Cardiac muscle cell (in vitro differentiated cells and primary cell): ENCODE results near the gene SHC4. TPM values are rescaled to one million over a fixed set of nuclear protein-coding genes. Genes with fewer than 3 reads are reported as not detected.

ENCODE experiments used
- DNase-seq, 2 donors: peaks; one replicate each; pipeline versions ENCODE4 v3.0.0 to v3.0.0-alpha.2; 2010 to 2017; ENCODE audit warnings: low read depth in 1 of 2, low spot score in 1 of 2
- H3K27ac ChIP-seq: fragments of 200-600 bp; sonication (generic); 2 replicates; pipeline ENCODE4 v1.5.1; 2016
- H3K27me3 ChIP-seq: fragments of 200-600 bp; sonication (generic); 2 replicates; pipeline ENCODE4 v1.6.0; 2016; ENCODE audit warnings: control low read depth
- H3K36me3 ChIP-seq: fragments of 200-600 bp; sonication (generic); 2 replicates; pipeline ENCODE4 v1.5.1; 2016; ENCODE audit warnings: control low read depth
- H3K4me1 ChIP-seq: fragments of 200-600 bp; sonication (generic); 2 replicates; pipeline ENCODE4 v1.8.1; 2017; ENCODE audit warnings: low read depth, mild to moderate bottlenecking, mixed run types
- H3K4me3 ChIP-seq: fragments of 200-600 bp; sonication (generic); 2 replicates; pipeline ENCODE4 v1.5.1; 2016; ENCODE audit warnings: mild to moderate bottlenecking
- H3K9me3 ChIP-seq: fragments of 200-600 bp; sonication (generic); 2 replicates; pipeline ENCODE4 v1.5.1; 2017; ENCODE audit warnings: low read depth, mild to moderate bottlenecking, control low read depth
- polyA plus RNA-seq: library from polyadenylated mRNA; unstranded; fragments of >200 nt; fragmentation: Nextera tagmentation; extraction: Ambion mirVana; gene quantifications from 2 replicates; pipeline ENCODE4 v1.2.1, GENCODE V29; 2016
- total RNA-seq: library from RNA; depleted of rRNA; stranded (reverse); fragments of >200 nt; gene quantifications from 2 replicates; pipeline ENCODE4 v1.2.3, GENCODE V29; 2016
- TF ChIP-seq, protein P1 (sequence below): IDR thresholded peaks from 2 replicates; pipeline ENCODE4 v1.5.1; 2012; ENCODE audit warnings: low read depth, mild to moderate bottlenecking, low read length

SHC4 gene
- total and polyA plus RNA-seq, 2 experiments from 2014 or later = 1.3 to 1.5 TPM

DNA sequence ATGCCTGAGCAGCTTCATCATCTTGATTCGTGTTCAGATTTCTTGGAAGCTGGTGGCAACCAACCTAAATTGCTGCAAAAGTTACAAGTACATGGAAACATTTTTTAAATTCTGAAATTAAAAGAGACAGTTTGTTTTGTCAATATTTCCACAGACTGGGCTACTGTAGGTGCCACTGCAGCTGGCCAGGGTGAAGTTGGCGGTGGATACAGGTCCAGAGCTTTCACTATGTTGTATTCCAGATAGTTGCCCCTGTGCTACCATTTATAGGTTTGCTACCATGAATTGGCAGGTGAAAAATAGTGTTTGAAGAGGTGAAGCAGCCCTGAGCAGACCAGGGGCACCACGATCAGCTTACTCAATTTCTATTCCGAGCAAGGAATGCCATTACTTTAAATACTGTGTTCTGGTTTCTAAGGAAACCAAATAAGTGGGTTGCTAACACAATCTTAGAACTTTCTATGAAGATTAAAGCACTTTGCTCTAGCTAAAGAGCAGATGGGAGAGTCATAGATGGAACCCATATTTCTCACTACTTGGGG lies 21.2 kb upstream of the SHC4 start:
- no peaks in the 10 kb centered on the region for H3K4me1 ChIP-seq
- no peak overlapping the region for H3K4me3 ChIP-seq
- H3K9me3 ChIP-seq = no peaks in the 10 kb centered on the region
- peaks cover 2% of the 10 kb centered on the region for H3K36me3 ChIP-seq
- DNase-seq = peak in 1 of 2 donors; percentile 18
- H3K27ac ChIP-seq = no peak overlapping the region
- H3K27me3 ChIP-seq = no peaks in the 10 kb centered on the region
- TF ChIP-seq, protein P1, sequence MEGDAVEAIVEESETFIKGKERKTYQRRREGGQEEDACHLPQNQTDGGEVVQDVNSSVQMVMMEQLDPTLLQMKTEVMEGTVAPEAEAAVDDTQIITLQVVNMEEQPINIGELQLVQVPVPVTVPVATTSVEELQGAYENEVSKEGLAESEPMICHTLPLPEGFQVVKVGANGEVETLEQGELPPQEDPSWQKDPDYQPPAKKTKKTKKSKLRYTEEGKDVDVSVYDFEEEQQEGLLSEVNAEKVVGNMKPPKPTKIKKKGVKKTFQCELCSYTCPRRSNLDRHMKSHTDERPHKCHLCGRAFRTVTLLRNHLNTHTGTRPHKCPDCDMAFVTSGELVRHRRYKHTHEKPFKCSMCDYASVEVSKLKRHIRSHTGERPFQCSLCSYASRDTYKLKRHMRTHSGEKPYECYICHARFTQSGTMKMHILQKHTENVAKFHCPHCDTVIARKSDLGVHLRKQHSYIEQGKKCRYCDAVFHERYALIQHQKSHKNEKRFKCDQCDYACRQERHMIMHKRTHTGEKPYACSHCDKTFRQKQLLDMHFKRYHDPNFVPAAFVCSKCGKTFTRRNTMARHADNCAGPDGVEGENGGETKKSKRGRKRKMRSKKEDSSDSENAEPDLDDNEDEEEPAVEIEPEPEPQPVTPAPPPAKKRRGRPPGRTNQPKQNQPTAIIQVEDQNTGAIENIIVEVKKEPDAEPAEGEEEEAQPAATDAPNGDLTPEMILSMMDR = no peak

DNA sequence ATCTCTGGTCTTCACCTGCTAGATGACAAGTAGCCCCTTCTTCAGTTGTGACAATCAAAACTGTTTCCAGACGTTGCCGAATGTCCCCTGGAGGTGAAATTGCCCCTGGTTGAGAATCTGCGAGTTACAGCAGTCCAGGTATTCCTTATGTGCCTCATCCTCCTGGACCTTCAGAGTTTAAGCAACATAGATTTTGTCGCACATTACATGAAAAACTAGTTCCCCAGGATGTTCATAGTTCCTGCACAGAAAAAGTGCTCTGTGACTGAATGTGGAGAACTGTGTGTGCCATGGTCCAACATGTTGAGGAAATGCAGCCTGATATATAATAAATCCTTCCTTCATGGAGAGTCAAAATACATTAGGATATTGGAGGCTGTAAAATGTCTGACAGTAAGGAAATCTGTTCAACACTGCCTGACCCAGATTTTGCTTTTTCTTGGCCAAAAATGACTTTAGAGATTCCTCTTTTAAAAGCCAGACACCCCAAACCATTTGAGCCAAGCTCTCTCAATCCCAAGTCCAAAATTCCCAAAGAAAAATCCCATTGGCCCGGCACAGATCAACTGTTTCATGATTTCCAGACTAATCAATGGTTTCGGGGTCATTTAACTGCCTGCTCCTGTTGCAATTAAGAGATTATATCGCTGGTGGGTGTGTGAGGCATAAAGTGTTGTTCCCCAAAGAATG lies 20.4 kb upstream of the SHC4 start:
- no peaks in the 10 kb centered on the region for H3K36me3 ChIP-seq
- TF ChIP-seq, protein P1 = no peak
- H3K27me3 ChIP-seq = no peaks in the 10 kb centered on the region
- H3K4me3 ChIP-seq = no peak overlapping the region
- no peaks in the 10 kb centered on the region for H3K4me1 ChIP-seq
- DNase-seq = no peak
- H3K9me3 ChIP-seq = no peaks in the 10 kb centered on the region
- H3K27ac ChIP-seq = no peak overlapping the region

DNA sequence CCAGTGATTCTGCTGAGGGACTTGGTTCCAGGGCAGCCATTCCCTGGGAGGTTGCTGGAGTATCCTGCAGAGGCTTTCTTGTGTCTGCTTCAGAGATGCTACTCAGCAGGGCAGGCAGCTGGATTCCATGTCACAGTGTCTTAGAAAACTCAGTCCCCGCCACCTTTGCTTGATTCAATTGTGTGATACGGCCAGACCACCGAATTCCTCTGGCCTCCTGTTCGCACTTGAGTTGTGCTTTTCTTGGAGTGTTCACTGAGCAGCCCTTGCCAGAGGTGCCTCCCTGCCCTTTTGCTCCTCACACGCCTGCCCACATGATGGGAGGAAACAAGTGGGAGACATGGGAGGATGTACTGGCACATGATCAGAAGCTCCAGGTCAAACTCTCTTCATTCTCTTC lies 19.6 kb upstream of the SHC4 start:
- DNase-seq = no peak
- TF ChIP-seq, protein P1 = no peak
- no peaks in the 10 kb centered on the region for H3K4me1 ChIP-seq
- no peaks in the 10 kb centered on the region for H3K36me3 ChIP-seq
- no peaks in the 10 kb centered on the region for H3K9me3 ChIP-seq
- H3K4me3 ChIP-seq = no peak overlapping the region
- no peaks in the 10 kb centered on the region for H3K27me3 ChIP-seq
- H3K27ac ChIP-seq = no peak overlapping the region

DNA sequence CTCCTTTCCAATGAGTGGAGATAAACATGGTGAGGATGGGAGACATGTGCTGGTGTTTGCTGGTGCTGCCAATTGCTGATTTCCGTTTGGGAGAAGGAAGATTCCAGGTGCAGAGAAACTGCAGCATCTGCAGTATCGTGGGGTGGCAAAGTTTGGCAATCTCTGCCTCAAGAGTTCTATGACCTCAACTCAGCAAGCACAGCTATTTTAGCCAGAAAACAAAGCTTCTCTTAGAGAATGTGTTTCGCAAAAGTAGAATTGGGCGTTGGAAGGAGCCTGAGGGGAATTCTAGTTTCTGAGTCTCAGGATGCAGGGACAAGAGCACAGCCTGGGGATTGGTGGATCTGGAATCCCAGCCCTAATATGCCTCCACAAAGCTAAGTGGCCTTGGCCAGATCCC lies 18.2 kb upstream of the SHC4 start:
- H3K36me3 ChIP-seq = no peaks in the 10 kb centered on the region
- TF ChIP-seq, protein P1 = no peak
- peak in 1 of 2 donors; percentile 16 for DNase-seq
- H3K4me1 ChIP-seq = no peaks in the 10 kb centered on the region
- H3K9me3 ChIP-seq = no peaks in the 10 kb centered on the region
- no peak overlapping the region for H3K4me3 ChIP-seq
- no peak overlapping the region for H3K27ac ChIP-seq
- H3K27me3 ChIP-seq = no peaks in the 10 kb centered on the region

DNA sequence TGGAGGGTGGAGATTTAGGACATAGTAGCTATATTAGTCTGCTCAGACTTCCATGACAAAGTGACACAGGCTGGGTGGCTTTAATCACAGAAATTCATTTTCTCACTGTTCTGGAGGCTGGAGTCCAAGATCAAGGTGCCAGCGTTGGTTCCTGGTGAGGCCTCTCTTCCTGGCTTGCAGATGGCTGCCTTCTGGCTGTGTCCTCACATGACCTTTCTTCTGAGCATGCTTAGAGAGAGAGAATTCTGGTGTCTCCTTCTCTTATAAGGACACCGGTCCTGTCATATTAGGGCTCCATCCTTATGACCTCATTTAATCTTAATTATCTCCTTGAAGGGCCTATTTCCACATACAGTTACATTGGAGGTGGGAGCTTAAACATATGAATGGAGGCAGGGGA lies 14.9 kb upstream of the SHC4 start:
- Histone ChIP-seq H3K27me3 (no peaks in the 10 kb centered on the region), H3K9me3 (no peaks in the 10 kb centered on the region), H3K27ac (no peak overlapping the region), H3K36me3 (no peaks in the 10 kb centered on the region), H3K4me1 (peaks cover 11% of the 10 kb centered on the region), H3K4me3 (no peak overlapping the region)
- no peak for DNase-seq
- TF ChIP-seq, protein P1 = no peak
